GM20431 (cell line): ENCODE measurements around the gene AMBRA1.

ENCODE experiments used
- in situ Hi-C: fragments of 300-500 bp; cut with MseI, MboI; formaldehyde crosslinking; loops from one replicate; pipeline ENCODE4 v1.15.0; 2020; ENCODE audit warnings: low sequenced_read_pairs; ENCODE audit not compliant: unreplicated experiment

Gene AMBRA1

GRCh38 chr11:46617134-46617971 is 23.5 kb upstream of the AMBRA1 start, which contains the start of the genes ATG13 and HARBI1:
ATG13 (plus strand) TSS chr11:46617553; CDS start chr11:46644292, 26,739 bp downstream.
HARBI1 (minus strand) TSS chr11:46617227; CDS start chr11:46616237, 990 bp downstream.
- in situ Hi-C loops = no loop called here

- in situ Hi-C loops = no loop called here
These were observed 22.8 kb upstream of the AMBRA1 start for GRCh38 chr11:46616551-46617133.

GRCh38 chr11:46615756-46616155 is 21.9 kb upstream of the AMBRA1 start:
- in situ Hi-C loops = no loop called here

- in situ Hi-C loops = no loop called here
These were observed 18.5 kb upstream of the AMBRA1 start for GRCh38 chr11:46612326-46612725.

- in situ Hi-C loops = no loop called here
These were observed 17.9 kb upstream of the AMBRA1 start for GRCh38 chr11:46611526-46612304.

- in situ Hi-C loops = no loop called here
These were observed 15.6 kb upstream of the AMBRA1 start for GRCh38 chr11:46609386-46609785.

GRCh38 chr11:46607516-46607915 is 13.7 kb upstream of the AMBRA1 start:
- in situ Hi-C loops = no loop called here

GRCh38 chr11:46604796-46605195 is 11.0 kb upstream of the AMBRA1 start:
- in situ Hi-C loops = no loop called here

- in situ Hi-C loops = no loop called here
These were observed 10.0 kb upstream of the AMBRA1 start for GRCh38 chr11:46603704-46604308.

GRCh38 chr11:46601129-46601528 is 7.3 kb upstream of the AMBRA1 start:
- in situ Hi-C loops = no loop called here

GRCh38 chr11:46600194-46600960 is 6.6 kb upstream of the AMBRA1 start:
- in situ Hi-C loops = no loop called here

- in situ Hi-C loops = no loop called here
These were observed 5.7 kb upstream of the AMBRA1 start for GRCh38 chr11:46599340-46600193.

GRCh38 chr11:46597609-46598219 is 3.9 kb upstream of the AMBRA1 start:
- in situ Hi-C loops = no loop called here

- in situ Hi-C loops = no loop called here
These were observed 3.3 kb upstream of the AMBRA1 start for GRCh38 chr11:46597155-46597554.

GRCh38 chr11:46594785-46595184 is 962 bp upstream of the AMBRA1 start:
- in situ Hi-C loops = no loop called here

GRCh38 chr11:46594374-46594700 is 514 bp upstream of the AMBRA1 start:
- in situ Hi-C loops = no loop called here

GRCh38 chr11:46590740-46591605 is 2.9 kb downstream of the AMBRA1 start:
- in situ Hi-C loops = no loop called here

- in situ Hi-C loops = no loop called here
These were observed 4.9 kb downstream of the AMBRA1 start for GRCh38 chr11:46588915-46589314.
